Endothelial cell of umbilical vein (primary cell): ENCODE measurements around the gene DNAJC27. TPM values are rescaled to one million over a fixed set of nuclear protein-coding genes. Genes with fewer than 3 reads are reported as not detected.

Experiments used
- BruUV-seq: library from RNA; stranded (reverse); fragments of 400-500 nt; replicated peaks from 2 replicates; lab custom pipeline; 2021; lab: Mats Ljungman, UMichigan
- CTCF ChIA-PET: fragments of 300-600, 350-600 bp; sonication (Branson Sonifier 250); formaldehyde crosslinking; loops from one replicate; lab custom pipeline; 2021; ENCODE audit warnings: antibody characterized with exemption, inconsistent platforms; lab: Charles Lee
- POLR2A ChIA-PET: fragments of 300-600, 350-600 bp; sonication (Branson Sonifier 250); formaldehyde crosslinking; loops from one replicate; lab custom pipeline; 2021; ENCODE audit warnings: antibody characterized with exemption, inconsistent platforms; lab: Charles Lee
- DNase-seq: peaks from one replicate; pipeline ENCODE4 v3.0.0-alpha.2; 2011; ENCODE audit warnings: low read depth, low spot score
- FAIRE-seq: peaks from 2 replicates; lab custom pipeline; 2011; peaks lifted over from hg19 to GRCh38; lab: Jason Lieb, UNC
- H2AFZ ChIP-seq: 2 replicates; pipeline ENCODE4 v1.6.0; 2012; ENCODE audit warnings: low read depth, low read length, control low read depth, inconsistent platforms
- H3K27ac ChIP-seq: 2 replicates; pipeline ENCODE4 v1.5.1; 2011; ENCODE audit warnings: low read depth, mild to moderate bottlenecking, control low read depth, low read length, moderate library complexity; ENCODE audit not compliant: insufficient read depth
- H3K27me3 ChIP-seq, 2 experiments: 2 replicates each; pipeline versions ENCODE4 v1.6.0 to v1.6.1; 2011; ENCODE audit warnings: low read length in 2 of 2, mixed read lengths in 1 of 2; ENCODE audit not compliant: control insufficient read depth in 2 of 2, insufficient read depth in 2 of 2
- H3K36me3 ChIP-seq, 2 experiments: 2 replicates in 1 of 2; 3 replicates in 1 of 2; pipeline ENCODE4 v1.5.1; 2011; ENCODE audit warnings: low read length in 2 of 2, mild to moderate bottlenecking in 1 of 2, moderate library complexity in 1 of 2; ENCODE audit not compliant: control insufficient read depth in 2 of 2, insufficient read depth in 2 of 2; ENCODE audit errors: extremely low read depth in 1 of 2
- H3K4me1 ChIP-seq: 3 replicates; pipeline ENCODE4 v1.5.1; 2011; ENCODE audit warnings: mild to moderate bottlenecking, low read length; ENCODE audit not compliant: control insufficient read depth, insufficient read depth; ENCODE audit errors: extremely low read depth
- H3K4me2 ChIP-seq: 2 replicates; pipeline ENCODE4 v1.6.1; 2011; ENCODE audit warnings: low read length, control low read depth, mixed read lengths; ENCODE audit not compliant: insufficient read depth
- H3K4me3 ChIP-seq, 3 experiments: fragments of 200-600 bp in 1 of 3; sonication (generic), shearing (Covaris generic) in 1 of 3; replicated peaks in 1 of 3; 2 replicates each; pipeline ENCODE4 v1.5.1; 2011 to 2016; ENCODE audit warnings: control low read depth in 3 of 3, low read length in 3 of 3, mild to moderate bottlenecking in 2 of 3, inconsistent platforms in 1 of 3, low read depth in 1 of 3, moderate library complexity in 1 of 3; ENCODE audit not compliant: insufficient read depth in 1 of 3
- H3K79me2 ChIP-seq: 2 replicates; pipeline ENCODE4 v1.6.0; 2012; ENCODE audit warnings: low read length, inconsistent platforms; ENCODE audit not compliant: control insufficient read depth, insufficient read depth
- H3K9ac ChIP-seq: replicated peaks from 2 replicates; pipeline ENCODE3; 2011; ENCODE audit warnings: low read length, control low read depth; ENCODE audit not compliant: insufficient read depth; ENCODE audit errors: extremely low read depth
- H3K9me1 ChIP-seq: replicated peaks from 3 replicates; pipeline ENCODE4 v1.6.0; 2011; ENCODE audit warnings: mild to moderate bottlenecking, low read length; ENCODE audit not compliant: control insufficient read depth, insufficient read depth; ENCODE audit errors: extremely low read depth
- H3K9me3 ChIP-seq: replicated peaks from 2 replicates; pipeline ENCODE4 v1.5.1; 2012; ENCODE audit warnings: low read length, inconsistent platforms; ENCODE audit not compliant: control insufficient read depth, insufficient read depth
- H4K20me1 ChIP-seq: replicated peaks from 2 replicates; pipeline ENCODE3; 2011; ENCODE audit warnings: mild to moderate bottlenecking, low read length; ENCODE audit not compliant: control insufficient read depth, insufficient read depth; ENCODE audit errors: extremely low read depth
- EZH2 ChIP-seq: IDR thresholded peaks from 2 replicates; pipeline ENCODE4 v1.6.1; 2012; ENCODE audit warnings: borderline replicate concordance, low read depth, mild to moderate bottlenecking, moderate library complexity, low read length, inconsistent platforms; ENCODE audit not compliant: severe bottlenecking
- FOS ChIP-seq: IDR thresholded peaks from 2 replicates; pipeline ENCODE4 v1.6.1; 2011; ENCODE audit warnings: mild to moderate bottlenecking, low read length, moderate library complexity, borderline replicate concordance; ENCODE audit not compliant: insufficient read depth
- GATA2 ChIP-seq: IDR thresholded peaks from 2 replicates; pipeline ENCODE4 v1.7.0; 2011; ENCODE audit warnings: low read depth, mild to moderate bottlenecking, moderate library complexity, mixed read lengths, low read length; ENCODE audit not compliant: insufficient read length, insufficient read depth
- JUN ChIP-seq: IDR thresholded peaks from 2 replicates; pipeline ENCODE4 v1.6.1; 2011; ENCODE audit warnings: borderline replicate concordance, low read depth; ENCODE audit not compliant: insufficient read length, insufficient read depth
- MYC ChIP-seq: IDR thresholded peaks from one replicate; pipeline ENCODE4 v1.6.1; 2011; ENCODE audit warnings: mild to moderate bottlenecking, low read depth, low read length
- POLR2A ChIP-seq: IDR thresholded peaks from 2 replicates; pipeline ENCODE4 v1.6.1; 2012; ENCODE audit warnings: low read depth, mild to moderate bottlenecking, control low read depth, low read length
- POLR2AphosphoS5 ChIP-seq: IDR thresholded peaks from 2 replicates; pipeline ENCODE4 v1.6.1; 2012; ENCODE audit warnings: low read depth, mild to moderate bottlenecking, control low read depth, low read length, moderate library complexity; ENCODE audit not compliant: insufficient read depth
- dilution Hi-C: fragments of 300-500 bp; cut with MboI; formaldehyde crosslinking; loops from one replicate; pipeline ENCODE4 v1.15.0; 2019; ENCODE audit warnings: low sequenced_read_pairs; ENCODE audit not compliant: extremely low pct_ligation_motif_present
- intact Hi-C: fragments of 100-400 bp; cut with micrococcal nuclease; formaldehyde crosslinking; loops from one replicate; pipeline ENCODE4 v1.10.0; 2022
- polyA plus RNA-seq, 4 experiments: library from polyadenylated mRNA; depleted of rRNA in 3 of 4; stranded (reverse) in 3 of 4; unstranded in 1 of 4; fragments of >200 nt; gene quantifications; 2 replicates each; pipeline versions ENCODE4 v1.2.1 to v1.2.3, GENCODE V29; 2011 to 2012; ENCODE audit warnings: missing spikeins in 1 of 4
- total RNA-seq: library from RNA; stranded (reverse); gene quantifications from 2 replicates; pipeline ENCODE4 v1.2.3, GENCODE V29; 2021
- TF ChIP-seq, protein P1 (sequence below), 2 donors: IDR thresholded peaks; 1 replicate in 1 of 2; 2 replicates in 1 of 2; pipeline ENCODE4 v1.5.1; 2011; ENCODE audit warnings: low read length in 2 of 2, mild to moderate bottlenecking in 2 of 2, moderate library complexity in 2 of 2, control low read depth in 1 of 2, inconsistent platforms in 1 of 2, low read depth in 1 of 2; ENCODE audit not compliant: insufficient read depth in 1 of 2; ENCODE audit errors: extremely low read depth in 1 of 2
- TF ChIP-seq, protein P2 (sequence below): IDR thresholded peaks from 2 replicates; pipeline ENCODE4 v1.6.1; 2011; ENCODE audit not compliant: insufficient read depth, insufficient read length

The DNAJC27 gene
- total and polyA plus RNA-seq, 2 donors (not counting 3 experiments of a cell fraction or from before 2014, with no cell fraction given) = 1.3 to 3.2 TPM

DNA sequence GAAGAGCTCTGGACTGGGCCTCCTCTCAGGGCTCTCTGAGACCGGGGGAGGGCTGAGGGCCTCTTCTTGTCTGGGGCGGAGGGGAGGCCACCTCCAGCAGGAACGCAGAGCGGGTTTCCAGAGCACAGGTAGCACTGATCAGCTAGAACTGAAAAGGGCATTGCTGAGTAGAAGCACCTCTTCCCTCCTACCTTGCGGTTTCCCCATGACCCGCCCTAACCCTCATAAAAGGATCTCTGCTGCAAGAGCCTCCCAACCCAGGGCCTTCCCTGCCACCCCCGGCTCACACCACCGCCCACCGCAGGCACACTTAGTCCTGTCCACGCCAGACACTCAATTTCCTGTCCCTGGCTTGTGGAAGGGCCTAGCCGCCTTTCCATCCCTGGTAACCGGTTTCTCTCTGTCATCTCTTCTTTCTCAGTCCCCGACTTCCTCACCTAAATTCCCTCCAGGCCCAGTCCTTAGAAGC is 52.7 kb downstream of the DNAJC27 start:
- H3K4me1 ChIP-seq = peaks cover 6% of the 10 kb centered on the region
- H3K9me3 ChIP-seq = no peaks in the 10 kb centered on the region
- H4K20me1 ChIP-seq = no peaks in the 10 kb centered on the region
- H3K9ac ChIP-seq = peak overlapping the region; percentile 42
- no TSS peak for BruUV-seq
- peaks cover 6% of the 10 kb centered on the region for H3K79me2 ChIP-seq
- peak overlapping the region; percentile 54 for H3K4me2 ChIP-seq
- H3K9me1 ChIP-seq = no peaks in the 10 kb centered on the region
- no peaks in the 10 kb centered on the region for H3K36me3 ChIP-seq
- ChIA-PET CTCF (interaction anchor here (0.9 kb wide), 1 partner anchor 126 kb away, joined by 3 read pairs; the partner anchor contains the start of genes CENPO and PTRHD1), POLR2A (no interaction called here)
- dilution Hi-C loops (no loop called here), intact Hi-C loops (no loop called here)
- DNase-seq (no peak), FAIRE-seq (peak; percentile 66)
- H3K4me3 ChIP-seq = peak overlapping the region; percentile 33 to 52 (median 46)
- no peak for TF ChIP-seq JUN
- TF ChIP-seq FOS = no peak
- TF ChIP-seq POLR2AphosphoS5 = no peak
- TF ChIP-seq, protein P1, sequence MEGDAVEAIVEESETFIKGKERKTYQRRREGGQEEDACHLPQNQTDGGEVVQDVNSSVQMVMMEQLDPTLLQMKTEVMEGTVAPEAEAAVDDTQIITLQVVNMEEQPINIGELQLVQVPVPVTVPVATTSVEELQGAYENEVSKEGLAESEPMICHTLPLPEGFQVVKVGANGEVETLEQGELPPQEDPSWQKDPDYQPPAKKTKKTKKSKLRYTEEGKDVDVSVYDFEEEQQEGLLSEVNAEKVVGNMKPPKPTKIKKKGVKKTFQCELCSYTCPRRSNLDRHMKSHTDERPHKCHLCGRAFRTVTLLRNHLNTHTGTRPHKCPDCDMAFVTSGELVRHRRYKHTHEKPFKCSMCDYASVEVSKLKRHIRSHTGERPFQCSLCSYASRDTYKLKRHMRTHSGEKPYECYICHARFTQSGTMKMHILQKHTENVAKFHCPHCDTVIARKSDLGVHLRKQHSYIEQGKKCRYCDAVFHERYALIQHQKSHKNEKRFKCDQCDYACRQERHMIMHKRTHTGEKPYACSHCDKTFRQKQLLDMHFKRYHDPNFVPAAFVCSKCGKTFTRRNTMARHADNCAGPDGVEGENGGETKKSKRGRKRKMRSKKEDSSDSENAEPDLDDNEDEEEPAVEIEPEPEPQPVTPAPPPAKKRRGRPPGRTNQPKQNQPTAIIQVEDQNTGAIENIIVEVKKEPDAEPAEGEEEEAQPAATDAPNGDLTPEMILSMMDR (IDR thresholded peaks at IDR 0.05; ENCODE audit: extremely low read depth in 1 of 2, insufficient read depth in 1 of 2, low read depth in 1 of 2, low read length in 2 of 2) = no peak
- TF ChIP-seq POLR2A = no peak
- TF ChIP-seq MYC = no peak
- TF ChIP-seq EZH2 = no peak
- TF ChIP-seq GATA2 = no peak
- TF ChIP-seq, protein P2, sequence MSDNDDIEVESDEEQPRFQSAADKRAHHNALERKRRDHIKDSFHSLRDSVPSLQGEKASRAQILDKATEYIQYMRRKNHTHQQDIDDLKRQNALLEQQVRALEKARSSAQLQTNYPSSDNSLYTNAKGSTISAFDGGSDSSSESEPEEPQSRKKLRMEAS = no peak
- H3K27ac ChIP-seq = no peak overlapping the region
- H2AFZ ChIP-seq = peak overlapping the region; percentile 65
- H3K27me3 ChIP-seq = no peaks in the 10 kb centered on the region
